H4 (cell line): ENCODE measurements around the gene NPIPB6. TPM values are rescaled to one million over a fixed set of nuclear protein-coding genes. Genes with fewer than 3 reads are reported as not detected.

Experiments used
- DNase-seq: peaks from one replicate; pipeline ENCODE4 v3.0.0-alpha.2; 2015; ENCODE audit warnings: low spot score
- total RNA-seq: library from RNA; depleted of rRNA; stranded (reverse); fragments of >200 nt; shearing (Covaris generic); gene quantifications from 2 replicates; pipeline ENCODE4 v1.2.3, GENCODE V29; 2014; rRNA removed

NPIPB6 gene
- total RNA-seq, 1 experiment from 2014 or later: 0.31 TPM

GRCh38 chr16:28298511-28298878 is 64.8 kb downstream of the NPIPB6 start:
- DNase-seq: no peak

- no peak for DNase-seq
Measured at GRCh38 chr16:28297784-28298510, 65.4 kb downstream of the NPIPB6 start.

GRCh38 chr16:28297308-28297707 is 66.0 kb downstream of the NPIPB6 start:
- DNase-seq: no peak

- no peak for DNase-seq
Measured at GRCh38 chr16:28295276-28295675, 68.0 kb downstream of the NPIPB6 start.

- DNase-seq: no peak
Measured at GRCh38 chr16:28294201-28294600, 69.1 kb downstream of the NPIPB6 start.

- no peak for DNase-seq
Measured at GRCh38 chr16:28293601-28293960, 69.7 kb downstream of the NPIPB6 start.

- no peak for DNase-seq
Measured at GRCh38 chr16:28292731-28293600, 70.3 kb downstream of the NPIPB6 start.

Other genes with a start within 250 kb of the NPIPB6 start
- gene XPO6, start 151.5 kb downstream of the NPIPB6 start, total RNA-seq: 46.8 and 54.2 TPM in 2 replicates
- 0.08 TPM in 1 of 2 replicates, not detected in the other for gene SBK1, start 71.0 kb downstream of the NPIPB6 start, total RNA-seq
- gene EIF3CL, start 40.3 kb upstream of the NPIPB6 start, total RNA-seq: 47.6 and 97.2 TPM in 2 replicates
- gene NPIPB7, start 108.8 kb upstream of the NPIPB6 start, total RNA-seq: not detected in 2 replicates
- gene CLN3, start 128.6 kb upstream of the NPIPB6 start, total RNA-seq: 15.4 and 18.1 TPM in 2 replicates
- not detected in 2 replicates for gene APOBR, start 131.1 kb upstream of the NPIPB6 start, total RNA-seq
- gene IL27, start 143.3 kb upstream of the NPIPB6 start, total RNA-seq: not detected in 2 replicates
- gene NUPR1, start 175.5 kb upstream of the NPIPB6 start, total RNA-seq: 52.0 and 53.5 TPM in 2 replicates
- 10.0 and 15.4 TPM in 2 replicates for gene SGF29, start 190.4 kb upstream of the NPIPB6 start, total RNA-seq
- gene SULT1A2, start 233.5 kb upstream of the NPIPB6 start, total RNA-seq: 2.0 and 2.8 TPM in 2 replicates
- 50.4 and 51.9 TPM in 2 replicates for gene SULT1A1, start 246.5 kb upstream of the NPIPB6 start, total RNA-seq